Kidney (tissue), 14 donors: ENCODE measurements around the gene DPYSL4. TPM values are rescaled to one million over a fixed set of nuclear protein-coding genes. Genes with fewer than 3 reads are reported as not detected.

ENCODE experiments used
- DNase-seq, 5 donors: peaks; one replicate each; pipeline ENCODE4 v3.0.0-alpha.2; 2013 to 2020
- FAIRE-seq: peaks from 2 replicates; lab custom pipeline; 2012; peaks lifted over from hg19 to GRCh38; lab: Jason Lieb, UNC
- H3K27ac ChIP-seq, 2 donors: one replicate each; pipeline ENCODE4 v1.7.0; 2013; ENCODE audit warnings: low read depth in 2 of 2, low read length in 2 of 2, inconsistent platforms in 1 of 2
- H3K27me3 ChIP-seq: one replicate; pipeline ENCODE4 v1.7.1; 2013; ENCODE audit warnings: low read length, inconsistent platforms; ENCODE audit not compliant: control insufficient read depth, insufficient read depth
- H3K36me3 ChIP-seq, 3 donors: one replicate each; pipeline versions ENCODE4 v1.7.0 to v1.7.1; 2013; ENCODE audit warnings: low read length in 3 of 3, control low read depth in 1 of 3, inconsistent platforms in 1 of 3; ENCODE audit not compliant: insufficient read depth in 3 of 3, control insufficient read depth in 2 of 3
- H3K4me1 ChIP-seq, 3 donors: one replicate each; pipeline versions ENCODE4 v1.7.0 to v1.7.1; 2013; ENCODE audit warnings: low read length in 3 of 3, inconsistent platforms in 1 of 3, low read depth in 1 of 3; ENCODE audit not compliant: control insufficient read depth in 2 of 3, insufficient read depth in 2 of 3
- H3K4me3 ChIP-seq, 3 donors: one replicate each; pipeline versions ENCODE4 v1.7.0 to v1.8.1; 2013; ENCODE audit warnings: low read length in 3 of 3, control low read depth in 1 of 3, inconsistent platforms in 1 of 3
- H3K9ac ChIP-seq, 3 donors: one replicate each; pipeline versions ENCODE4 v1.7.0 to v1.7.1; 2013; ENCODE audit warnings: low read length in 3 of 3, control low read depth in 1 of 3, inconsistent platforms in 1 of 3
- H3K9me3 ChIP-seq, 3 donors: one replicate each; pipeline versions ENCODE4 v1.7.0 to v1.7.1; 2013; ENCODE audit warnings: low read length in 3 of 3, control low read depth in 1 of 3, inconsistent platforms in 1 of 3; ENCODE audit not compliant: control insufficient read depth in 2 of 3, insufficient read depth in 1 of 3
- intact Hi-C: fragments of 100-400 bp; cut with DNase I; formaldehyde crosslinking; loops from one replicate; pipeline ENCODE4 v1.11.1; 2022
- polyA plus RNA-seq: library from polyadenylated mRNA; stranded (reverse); fragments of 350-450 nt; fragmentation: Illumina TruSeq; extraction: RNeasy Lipid Tissue Mini Kit (QIAGEN cat#74804); gene quantifications from one replicate; pipeline ENCODE4 v1.2.3, GENCODE V29; 2014; ENCODE audit warnings: low read depth, low replicate concordance; ENCODE audit not compliant: insufficient read depth
- total RNA-seq: library from RNA; stranded (reverse); fragmentation: NEBNext Ultra II Directional; extraction: Animal tissue kit (Norgen Biotek cat#: 25700); gene quantifications from one replicate; pipeline ENCODE4 v1.2.1, GENCODE V29; 2021
- TF ChIP-seq, protein P1 (sequence below): IDR thresholded peaks from 3 replicates; pipeline ENCODE4 v1.5.1; 2012; ENCODE audit warnings: mild to moderate bottlenecking, moderate library complexity, borderline replicate concordance; ENCODE audit not compliant: insufficient read depth; ENCODE audit errors: extremely low read depth
- donor health status: control.
- donor health status: control.
- donor health status: control.
- donor health status: control.
- donor health status: control.
- donor health status: DM: yes; HTN: yes; CAD: no.
- donor health status: Normal renal cell carcinoma (clear cell type).

Gene DPYSL4
- total and polyA plus RNA-seq, 2 donors from 2014 or later: 0.60 TPM; not detected in 1

DNA sequence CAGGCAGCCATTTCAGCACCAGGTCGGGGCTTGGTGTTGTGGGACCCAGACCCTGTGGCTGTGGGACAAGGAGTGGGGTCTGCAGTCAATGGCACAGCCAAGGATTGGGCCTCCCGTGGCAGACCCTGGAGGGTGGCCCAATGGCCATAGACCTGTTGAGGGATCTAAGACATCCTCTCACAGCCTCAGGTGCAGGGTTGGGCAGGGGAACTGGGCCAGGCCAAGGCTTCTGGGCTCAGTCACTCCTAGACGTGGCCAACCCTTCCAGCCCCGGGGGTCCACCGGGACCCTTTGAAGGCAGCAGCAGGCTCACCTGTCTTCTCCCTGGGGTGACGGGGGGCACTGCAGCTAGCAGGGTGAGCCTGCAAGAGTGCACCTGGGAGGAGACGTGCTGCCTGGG is 45.7 kb upstream of the DPYSL4 start:
- TF ChIP-seq, protein P1, sequence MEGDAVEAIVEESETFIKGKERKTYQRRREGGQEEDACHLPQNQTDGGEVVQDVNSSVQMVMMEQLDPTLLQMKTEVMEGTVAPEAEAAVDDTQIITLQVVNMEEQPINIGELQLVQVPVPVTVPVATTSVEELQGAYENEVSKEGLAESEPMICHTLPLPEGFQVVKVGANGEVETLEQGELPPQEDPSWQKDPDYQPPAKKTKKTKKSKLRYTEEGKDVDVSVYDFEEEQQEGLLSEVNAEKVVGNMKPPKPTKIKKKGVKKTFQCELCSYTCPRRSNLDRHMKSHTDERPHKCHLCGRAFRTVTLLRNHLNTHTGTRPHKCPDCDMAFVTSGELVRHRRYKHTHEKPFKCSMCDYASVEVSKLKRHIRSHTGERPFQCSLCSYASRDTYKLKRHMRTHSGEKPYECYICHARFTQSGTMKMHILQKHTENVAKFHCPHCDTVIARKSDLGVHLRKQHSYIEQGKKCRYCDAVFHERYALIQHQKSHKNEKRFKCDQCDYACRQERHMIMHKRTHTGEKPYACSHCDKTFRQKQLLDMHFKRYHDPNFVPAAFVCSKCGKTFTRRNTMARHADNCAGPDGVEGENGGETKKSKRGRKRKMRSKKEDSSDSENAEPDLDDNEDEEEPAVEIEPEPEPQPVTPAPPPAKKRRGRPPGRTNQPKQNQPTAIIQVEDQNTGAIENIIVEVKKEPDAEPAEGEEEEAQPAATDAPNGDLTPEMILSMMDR: no peak
- Histone ChIP-seq H3K36me3 (no peaks in the 10 kb centered on the region), H3K4me3 (no peak overlapping the region), H3K27me3 (no peaks in the 10 kb centered on the region), H3K27ac (no peak overlapping the region), H3K9me3 (peaks cover 0 to 1% (median 0%) of the 10 kb centered on the region in 3 donors), H3K4me1 (no peaks in the 10 kb centered on the region), H3K9ac (no peak overlapping the region)
- intact Hi-C loops: no loop called here
- DNase-seq (peak in 1 of 5 donors; percentile 63), FAIRE-seq (no peak)

DNA sequence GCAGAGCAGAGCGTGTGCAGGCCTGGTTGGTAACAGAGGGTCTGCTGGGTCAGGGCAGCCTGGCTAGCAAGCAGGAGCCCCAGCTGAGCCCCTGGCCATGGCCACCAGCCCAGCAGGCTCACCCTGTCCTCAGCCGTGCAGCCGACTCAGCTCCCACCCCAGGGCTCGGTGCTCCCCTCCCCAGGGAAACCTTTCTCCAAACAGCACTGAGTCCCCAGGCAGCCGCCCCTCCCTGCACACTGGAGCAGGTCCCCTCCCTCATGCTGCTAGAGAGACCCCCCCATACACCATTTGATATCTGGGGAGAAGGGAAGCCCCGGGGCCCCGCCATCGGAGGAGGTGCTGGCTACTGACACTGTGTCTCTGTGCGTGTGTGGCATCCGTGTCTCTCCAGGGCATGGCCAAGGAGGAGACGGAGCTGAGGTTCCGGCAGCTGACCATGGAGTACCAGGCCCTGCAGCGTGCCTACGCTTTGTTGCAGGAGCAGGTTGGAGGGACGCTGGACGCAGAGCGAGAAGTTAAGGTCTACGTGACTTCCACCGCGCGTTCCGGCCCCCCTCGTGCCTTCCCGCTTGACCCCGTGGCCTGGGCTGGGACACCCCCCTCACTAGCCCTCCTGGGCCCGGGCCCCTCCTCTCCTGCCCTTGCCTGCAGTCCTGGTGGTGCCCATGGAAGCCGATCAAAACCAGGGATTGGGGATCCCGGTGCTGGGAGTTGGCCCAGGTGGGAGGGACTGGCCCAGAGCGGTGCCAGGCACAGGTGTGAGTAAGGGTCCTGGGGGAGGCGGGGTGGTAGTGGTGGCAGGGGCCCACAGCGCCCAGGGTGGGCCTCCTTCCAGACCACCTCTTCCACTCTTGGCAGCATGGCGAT is 45.0 kb upstream of the DPYSL4 start:
- Histone ChIP-seq H3K9ac (no peak overlapping the region), H3K9me3 (peaks cover 0 to 1% (median 0%) of the 10 kb centered on the region in 3 donors), H3K4me3 (no peak overlapping the region), H3K27ac (no peak overlapping the region), H3K36me3 (no peaks in the 10 kb centered on the region), H3K4me1 (no peaks in the 10 kb centered on the region), H3K27me3 (no peaks in the 10 kb centered on the region)
- TF ChIP-seq, protein P1: no peak
- no peak for FAIRE-seq
- peak in 1 of 5 donors; percentile 73 for DNase-seq
- intact Hi-C loops: no loop called here

DNA sequence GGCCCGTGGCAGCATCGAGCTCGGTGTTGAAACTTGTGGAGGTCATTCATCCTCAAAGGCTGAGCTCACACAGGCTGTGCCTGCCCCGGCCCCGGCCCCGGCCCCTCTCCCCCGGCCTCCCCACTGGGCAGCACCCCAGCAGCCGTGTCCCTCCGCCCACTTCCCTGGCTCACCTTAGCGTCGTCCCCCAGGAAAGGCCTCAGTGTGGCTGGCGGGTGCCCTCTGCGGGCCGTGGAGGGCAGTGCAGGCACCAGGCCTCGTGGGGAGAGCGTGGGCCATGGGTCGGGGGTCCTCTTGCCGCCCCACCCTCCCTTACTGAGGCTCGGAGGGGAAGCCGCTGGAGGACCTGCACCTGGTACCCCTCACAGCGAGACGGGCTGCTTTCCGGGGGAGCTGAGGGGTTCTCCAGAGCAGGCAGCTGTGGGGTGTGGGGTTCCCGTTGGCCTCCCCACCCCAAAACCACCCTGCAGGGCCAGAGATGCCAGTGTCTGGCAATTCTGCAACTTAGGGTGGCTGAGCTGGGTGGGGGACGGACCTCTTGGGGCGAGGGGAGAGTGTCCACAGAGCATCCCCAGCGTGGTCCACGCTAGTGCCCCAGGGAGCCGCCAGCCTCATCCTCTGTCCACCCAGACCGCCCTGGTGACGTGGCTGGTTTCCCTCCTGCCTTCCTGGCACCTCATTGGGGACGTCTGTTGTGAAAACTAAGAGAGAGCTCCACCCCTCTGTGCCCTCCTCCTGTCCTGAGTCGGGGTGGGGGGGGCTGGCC is 44.2 kb upstream of the DPYSL4 start:
- intact Hi-C loops: no loop called here

More for the DNA sequence above, 44.2 kb upstream of the DPYSL4 start:
- Histone ChIP-seq H3K27me3 (no peaks in the 10 kb centered on the region), H3K9ac (no peak overlapping the region), H3K27ac (no peak overlapping the region), H3K9me3 (peaks cover 0 to 1% (median 0%) of the 10 kb centered on the region in 3 donors), H3K4me3 (no peak overlapping the region), H3K36me3 (no peaks in the 10 kb centered on the region), H3K4me1 (no peaks in the 10 kb centered on the region)
- FAIRE-seq (no peak), DNase-seq (peak; percentile 39 to 71 (median 53))
- TF ChIP-seq, protein P1: peak; percentile 56
